ENCODE measurements around the gene DIO1. TPM values are rescaled to one million over a fixed set of nuclear protein-coding genes. Genes with fewer than 3 reads are reported as not detected.

Gene DIO1
- polyA plus RNA-seq, 1 donor from 2014 or later: not detected

- no peaks in the 10 kb centered on the region for H4K20me1 ChIP-seq (ENCODE audit: insufficient read depth)
- H3K27ac ChIP-seq (ENCODE audit: low read length): no peak overlapping the region
- H3F3A ChIP-seq (ENCODE audit: insufficient read depth, low read length, poor library complexity, severe bottlenecking): no peaks in the 10 kb centered on the region
- H3K9me3 ChIP-seq (ENCODE audit: low read length): no peaks in the 10 kb centered on the region
- H3K9me2 ChIP-seq (ENCODE audit: insufficient read depth, low read length): no peaks in the 10 kb centered on the region
- no peak overlapping the region for H3K4me2 ChIP-seq (ENCODE audit: low read length)
- H3K4me3 ChIP-seq (ENCODE audit: low read length): no peak overlapping the region
- TF ChIP-seq EP300 (conservative IDR thresholded peaks at IDR 0.05; ENCODE audit: poor library complexity, severe bottlenecking): no peak
- no peak for TF ChIP-seq RAD21 (conservative IDR thresholded peaks at IDR 0.05)
- no peak for TF ChIP-seq POLR2AphosphoS5 (IDR thresholded peaks at IDR 0.05)
- TF ChIP-seq REST (IDR thresholded peaks at IDR 0.05; ENCODE audit: borderline replicate concordance): no peak
- no peak for TF ChIP-seq SMC3 (conservative IDR thresholded peaks at IDR 0.05; ENCODE audit: poor library complexity)
- no peak for TF ChIP-seq CTCF (IDR thresholded peaks at IDR 0.05; ENCODE audit: poor library complexity, severe bottlenecking)
- no peak for TF ChIP-seq TAF1 (IDR thresholded peaks at IDR 0.05; ENCODE audit: low read depth)
- no peak for TF ChIP-seq EZH2 (IDR thresholded peaks at IDR 0.05; ENCODE audit: borderline replicate concordance, insufficient read depth, low read length, poor library complexity, severe bottlenecking)
- TF ChIP-seq MXI1 (conservative IDR thresholded peaks at IDR 0.05; ENCODE audit: poor library complexity, severe bottlenecking): no peak
- no peaks in the 10 kb centered on the region for H3K27me3 ChIP-seq (ENCODE audit: insufficient read depth, low read depth, low read length)
- no peak overlapping the region for H3K9ac ChIP-seq (ENCODE audit: low read length)
- H2AFZ ChIP-seq (ENCODE audit: low read depth, low read length): no peak overlapping the region
- no peaks in the 10 kb centered on the region for H3K79me2 ChIP-seq (replicated peaks; ENCODE audit: insufficient read depth, low read length)
- peaks cover 6% of the 10 kb centered on the region for H3K36me3 ChIP-seq (ENCODE audit: insufficient read depth, low read length)
These were observed 37.5 kb downstream of the DIO1 start for GRCh38 chr1:53931523-53931922.

- no peaks in the 10 kb centered on the region for H4K20me1 ChIP-seq (ENCODE audit: insufficient read depth)
- no peak overlapping the region for H3K4me3 ChIP-seq (ENCODE audit: low read length)
- no peaks in the 10 kb centered on the region for H3K36me3 ChIP-seq (ENCODE audit: insufficient read depth, low read length)
- no peak overlapping the region for H2AFZ ChIP-seq (ENCODE audit: low read depth, low read length)
- no peaks in the 10 kb centered on the region for H3K9me3 ChIP-seq (ENCODE audit: low read length)
- no peak overlapping the region for H3K9ac ChIP-seq (ENCODE audit: low read length)
- no peaks in the 10 kb centered on the region for H3F3A ChIP-seq (ENCODE audit: insufficient read depth, low read length, poor library complexity, severe bottlenecking)
- H3K79me2 ChIP-seq (replicated peaks; ENCODE audit: insufficient read depth, low read length): no peaks in the 10 kb centered on the region
- no peak overlapping the region for H3K4me2 ChIP-seq (ENCODE audit: low read length)
- TF ChIP-seq EZH2 (IDR thresholded peaks at IDR 0.05; ENCODE audit: borderline replicate concordance, insufficient read depth, low read length, poor library complexity, severe bottlenecking): no peak
- no peak for TF ChIP-seq POLR2AphosphoS5 (IDR thresholded peaks at IDR 0.05)
- TF ChIP-seq EP300 (conservative IDR thresholded peaks at IDR 0.05; ENCODE audit: poor library complexity, severe bottlenecking): no peak
- no peak for TF ChIP-seq MXI1 (conservative IDR thresholded peaks at IDR 0.05; ENCODE audit: poor library complexity, severe bottlenecking)
- no peak for TF ChIP-seq CTCF (IDR thresholded peaks at IDR 0.05; ENCODE audit: poor library complexity, severe bottlenecking)
- no peak for TF ChIP-seq REST (IDR thresholded peaks at IDR 0.05; ENCODE audit: borderline replicate concordance)
- no peak for TF ChIP-seq RAD21 (conservative IDR thresholded peaks at IDR 0.05)
- no peak for TF ChIP-seq TAF1 (IDR thresholded peaks at IDR 0.05; ENCODE audit: low read depth)
- no peak for TF ChIP-seq SMC3 (conservative IDR thresholded peaks at IDR 0.05; ENCODE audit: poor library complexity)
- no peak overlapping the region for H3K27ac ChIP-seq (ENCODE audit: low read length)
- H3K9me2 ChIP-seq (ENCODE audit: insufficient read depth, low read length): no peaks in the 10 kb centered on the region
- H3K27me3 ChIP-seq (ENCODE audit: insufficient read depth, low read depth, low read length): no peaks in the 10 kb centered on the region
These were observed 40.3 kb downstream of the DIO1 start for GRCh38 chr1:53934170-53934765.
